Heart right ventricle (tissue), 16 donors: Measurements from ENCODE around the gene GRSF1. TPM values are rescaled to one million over a fixed set of nuclear protein-coding genes. Genes with fewer than 3 reads are reported as not detected.
"Not testable (repeated sequence)": the region's sequence is repeated elsewhere in the genome, so short reads cannot be mapped to it uniquely, and the experiment has no call there.

Experiments
- ATAC-seq, 8 donors: fragments of 200-7000 bp; cut with Tn5 transposase; one replicate each; pipeline ENCODE4 v1.9.1; 2020; ENCODE audit warnings: mild to moderate bottlenecking in 8 of 8, moderate library complexity in 8 of 8, moderate number of reproducible peaks in 1 of 8
- DNase-seq, 2 donors: peaks; one replicate each; pipeline ENCODE4 v3.0.0-alpha.2; 2020
- H3K27ac ChIP-seq, 10 donors: fragments of 200-600 bp; sonication (generic) in 2 of 10; one replicate each; pipeline versions ENCODE4 v1.5.0 to v1.8.0; 2020 to 2022; ENCODE audit warnings: mild to moderate bottlenecking in 3 of 10
- H3K27me3 ChIP-seq, 7 donors: fragments of 200-600 bp; one replicate each; pipeline ENCODE4 v1.8.0; 2021 to 2022; ENCODE audit warnings: mild to moderate bottlenecking in 2 of 7
- H3K36me3 ChIP-seq, 9 donors: fragments of 200-600 bp; sonication (generic) in 1 of 9; one replicate each; pipeline versions ENCODE4 v1.5.0 to v1.8.0; 2020 to 2022; ENCODE audit warnings: mild to moderate bottlenecking in 2 of 9
- H3K4me1 ChIP-seq, 9 donors: fragments of 200-600 bp; sonication (generic) in 1 of 9; one replicate each; pipeline versions ENCODE4 v1.5.0 to v1.8.0; 2020 to 2022; ENCODE audit warnings: mild to moderate bottlenecking in 4 of 9
- H3K4me3 ChIP-seq, 10 donors: fragments of 200-600 bp; sonication (generic) in 2 of 10; one replicate each; pipeline versions ENCODE4 v1.5.0 to v1.8.0; 2020 to 2022; ENCODE audit warnings: mild to moderate bottlenecking in 7 of 10, moderate library complexity in 2 of 10
- H3K9me3 ChIP-seq, 11 donors: fragments of 200-600 bp in 10 of 11; sonication (generic) in 2 of 11; one replicate each; pipeline versions ENCODE4 v1.5.0 to v1.8.0; 2013 to 2022; ENCODE audit warnings: mild to moderate bottlenecking in 2 of 11, control low read depth in 1 of 11, moderate library complexity in 1 of 11
- CTCF ChIP-seq, 9 donors: fragments of 200-600 bp; sonication (generic) in 2 of 9; IDR thresholded peaks; one replicate each; pipeline versions ENCODE4 v1.5.0 to v1.8.0; 2021 to 2022; ENCODE audit warnings: antibody characterized with exemption in 9 of 9, mild to moderate bottlenecking in 5 of 9, moderate library complexity in 1 of 9
- whole genome bisulfite sequencing, 2 donors: extraction: QIAGEN DNeasy Blood & Tissue Kit; methylation state at CpG; one replicate each; pipeline ENCODE4 v1.1.7; 2013; ENCODE audit warnings: inconsistent platforms in 1 of 2; 5-methylcytosine and 5-hydroxymethylcytosine counted together
- intact Hi-C, 10 donors: fragments of 100-400 bp; cut with DNase I; formaldehyde crosslinking; loops; one replicate each; pipeline versions ENCODE4 v1.11.1 to v1.14.2; 2022
- polyA plus RNA-seq, 2 donors: library from polyadenylated mRNA; stranded (reverse); fragments of 200-250 nt; gene quantifications; one replicate each; pipeline ENCODE4 v1.2.3, GENCODE V29; 2013
- total RNA-seq, 10 donors: library from RNA; stranded (reverse); fragmentation: NEBNext Ultra II Directional in 3 of 10; extraction: Animal tissue kit (Norgen Biotek cat#: 25700) in 3 of 10; gene quantifications; one replicate each; pipeline versions ENCODE4 v1.2.1 to v1.2.4, GENCODE V29; 2021 to 2023
- donor health status: Arrhythmogenic right ventricular cardiomyopathy.
- donor health status: ischemic (EF 13 %, LVEDD 7.1; RV severe dilation, severe dysfunction).
- donor health status: healthy with polysubstance abuse.
- donor health status: DM: no; HTN: yes; CAD: no.
- donor health status: DM: no; HTN: no; CAD: no.
- donor health status: ischemic (EF 25% LVEDD 6.9; RV normal size, moderate dysfunction).
- donor health status: ischemic (EF 25% LVEDD 5.7; RV mildly dilated, moderate dysfunction).
- donor health status: healthy.
- donor health status: DM: yes; HTN: yes; CAD: no.
- donor health status: Ischemic cardiomyopathy.
- donor health status: ischemic (EF 35%, LVEDD 5.7; RV mildly dilated, moderate dysfunction).
- donor health status: nonischemic (EF 11% LVEDD 7.7; RV severe dilation, severe dysfunction).
- donor health status: DM: yes; HTN: yes; CAD: no.
- donor health status: PGD.
- donor health status: ischemic (EF 29% LVEDD 5.4; RV normal size, mild dysfunction).
- donor health status: nonischemic (EF 23%, LVEDD 6.1; RV moderate dilation, normal function).

The GRSF1 gene
- total and polyA plus RNA-seq, 12 donors: 33.7 to 131 (median 101) TPM

GRCh38 chr4:70844180-70844579, 4.5 kb upstream of the GRSF1 start:
- ATAC-seq (no peak), DNase-seq (no peak)
- Histone ChIP-seq H3K4me3 (no peak overlapping the region), H3K27ac (no peak overlapping the region), H3K4me1 (peaks cover 0 to 1% (median 0%) of the 10 kb centered on the region in 9 donors), H3K36me3 (no peaks in the 10 kb centered on the region), H3K27me3 (no peaks in the 10 kb centered on the region), H3K9me3 (no peaks in the 10 kb centered on the region)
- intact Hi-C loops: loop anchor here in 5 of 10 donors (5.0 to 10.0 kb wide), 4 partner anchors 53 to 151 kb away; partner anchors contain the start of genes DCK (in 4 of the 5) and MOB1B (in 2 of the 5)
- TF ChIP-seq CTCF (IDR thresholded peaks at IDR 0.05): no peak
- 80 to 92% methylated on average over 9 of the region's 9 CpGs for WGBS, 2 donors

GRCh38 chr4:70842761-70843435, 3.2 kb upstream of the GRSF1 start:
- 92 to 95% methylated on average over 6 of the region's 6 CpGs for WGBS, 2 donors
- no peaks in the 10 kb centered on the region for H3K9me3 ChIP-seq
- no peaks in the 10 kb centered on the region for H3K36me3 ChIP-seq
- no peak overlapping the region for H3K4me3 ChIP-seq
- no peaks in the 10 kb centered on the region for H3K27me3 ChIP-seq
- intact Hi-C loops: loop anchor here in 5 of 10 donors (5.0 to 10.0 kb wide), 4 partner anchors 54 to 152 kb away; partner anchors contain the start of genes DCK (in 4 of the 5) and MOB1B (in 2 of the 5)
- peaks cover 0 to 9% (median 6%) of the 10 kb centered on the region in 9 donors for H3K4me1 ChIP-seq
- ATAC-seq (no peak), DNase-seq (no peak)
- no peak for TF ChIP-seq CTCF (IDR thresholded peaks at IDR 0.05)
- H3K27ac ChIP-seq: no peak overlapping the region

- intact Hi-C loops: loop anchor here in 5 of 10 donors (2.0 to 10.0 kb wide), 5 partner anchors 55 to 153 kb away; partner anchors contain the start of genes DCK (in 4 of the 5) and MOB1B (in 3 of the 5)
- Histone ChIP-seq H3K27ac (peak overlapping the region in 2 of 10 donors; percentile 7 to 45), H3K9me3 (no peaks in the 10 kb centered on the region), H3K36me3 (no peaks in the 10 kb centered on the region), H3K4me3 (no peak overlapping the region), H3K27me3 (no peaks in the 10 kb centered on the region), H3K4me1 (peaks cover 3 to 18% (median 14%) of the 10 kb centered on the region in 9 donors)
- WGBS, 2 donors: 17 to 32% methylated on average over 1 of the region's 1 CpG
- DNase-seq (no peak), ATAC-seq (no peak)
- no peak for TF ChIP-seq CTCF (IDR thresholded peaks at IDR 0.05)
These were observed 2.3 kb upstream of the GRSF1 start for GRCh38 chr4:70841951-70842350.

GRCh38 chr4:70841211-70841610, 1.5 kb upstream of the GRSF1 start:
- Histone ChIP-seq H3K36me3 (peaks cover 0 to 2% (median 0%) of the 10 kb centered on the region in 9 donors), H3K4me1 (peaks cover 3 to 26% (median 21%) of the 10 kb centered on the region in 9 donors), H3K27me3 (no peaks in the 10 kb centered on the region), H3K4me3 (no peak overlapping the region), H3K27ac (peak overlapping the region in 1 of 10 donors; percentile 45), H3K9me3 (no peaks in the 10 kb centered on the region)
- intact Hi-C loops: loop anchor here in 5 of 10 donors (2.0 to 10.0 kb wide), 5 partner anchors 56 to 154 kb away; partner anchors contain the start of genes DCK (in 4 of the 5) and MOB1B (in 3 of the 5)
- no peak for TF ChIP-seq CTCF (IDR thresholded peaks at IDR 0.05)
- no peak for DNase-seq
- no peak for ATAC-seq

- intact Hi-C loops: loop anchor here in 5 of 10 donors (2.0 to 10.0 kb wide), 5 partner anchors 57 to 154 kb away; partner anchors contain the start of genes DCK (in 4 of the 5) and MOB1B (in 3 of the 5)
- ATAC-seq, H3K36me3 ChIP-seq, H3K9me3 ChIP-seq, DNase-seq, H3K27me3 ChIP-seq, H3K4me3 ChIP-seq: not testable (repeated sequence)
- Histone ChIP-seq H3K4me1 (peaks cover 3 to 31% (median 27%) of the 10 kb centered on the region in 9 donors), H3K27ac (peak overlapping the region in 3 of 10 donors; percentile 22 to 45 (median 45))
- WGBS, 2 donors: 95% methylated on average over 16 of the region's 16 CpGs
These were observed 941 bp upstream of the GRSF1 start for GRCh38 chr4:70840631-70841030.

GRCh38 chr4:70840137-70840536, 447 bp upstream of the GRSF1 start:
- H3K27me3 ChIP-seq, H3K9me3 ChIP-seq: not testable (repeated sequence)
- H3K4me3 ChIP-seq: peak overlapping the region in 3 of 10 donors; percentile 72 to 95 (median 88)
- peaks cover 3 to 32% (median 27%) of the 10 kb centered on the region in 9 donors for H3K4me1 ChIP-seq
- H3K36me3 ChIP-seq: peaks cover 0 to 11% (median 6%) of the 10 kb centered on the region in 9 donors
- peak overlapping the region in 4 of 10 donors; percentile 17 to 45 (median 26) for H3K27ac ChIP-seq
- intact Hi-C loops: loop anchor here in 5 of 10 donors (2.0 to 10.0 kb wide), 5 partner anchors 57 to 155 kb away; partner anchors contain the start of genes DCK (in 4 of the 5) and MOB1B (in 3 of the 5)
- ATAC-seq (peak in 5 of 8 donors; percentile 5 to 17 (median 11)), DNase-seq (peak; percentile 50 to 58)
- 59 to 61% methylated on average over 18 of the region's 20 CpGs for WGBS, 2 donors
